ENCODE results near the gene XPA.

XPA gene

GRCh38 chr9:97717866-97718265, 20.7 kb upstream of the XPA start:
- Histone ChIP-seq H3K4me3 (ENCODE audit: low read depth, low read length) (no peak overlapping the region), H3K79me2 (ENCODE audit: control insufficient read depth, insufficient read depth, low read length, poor library complexity) (no peaks in the 10 kb centered on the region), H3K23ac (ENCODE audit: low read length) (no peak overlapping the region), H2BK12ac (ENCODE audit: low read length) (no peak overlapping the region), H4K91ac (ENCODE audit: low read depth, low read length) (no peak overlapping the region), H2BK120ac (ENCODE audit: insufficient read depth, low read length, poor library complexity) (no peak overlapping the region), H3K27ac (ENCODE audit: low read depth, low read length) (no peak overlapping the region), H2AK5ac (ENCODE audit: low read length) (no peak overlapping the region), H3K14ac (ENCODE audit: low read length) (no peak overlapping the region), H2BK5ac (ENCODE audit: low read depth, low read length, poor library complexity) (no peak overlapping the region), H3K4me1 (ENCODE audit: control insufficient read depth in 1 of 2, insufficient read depth in 2 of 2, low read length in 2 of 2) (no peaks in the 10 kb centered on the region), H4K12ac (ENCODE audit: low read depth, low read length) (no peak overlapping the region), H3K9ac (ENCODE audit: low read length) (no peak overlapping the region), H2AFZ (ENCODE audit: insufficient read depth, low read length, poor library complexity) (no peak overlapping the region), H3K4me2 (ENCODE audit: low read length) (no peak overlapping the region), H4K8ac (ENCODE audit: low read depth, low read length) (no peak overlapping the region), H3K18ac (ENCODE audit: low read length) (no peak overlapping the region), H3K27me3 (ENCODE audit: insufficient read depth, low read length) (no peaks in the 10 kb centered on the region), H3K79me1 (ENCODE audit: low read length) (no peaks in the 10 kb centered on the region), H3K36me3 (ENCODE audit: control insufficient read depth in 1 of 2, insufficient read depth in 2 of 2, low read length in 2 of 2) (no peaks in the 10 kb centered on the region), H3K4ac (ENCODE audit: low read depth, low read length) (no peak overlapping the region), H3K9me3 (ENCODE audit: insufficient read depth, low read depth, low read length) (peaks cover 1% of the 10 kb centered on the region)
- DNase-seq = no peak
- no CpG with 5 or more reads among the region's 3 CpGs for WGBS (ENCODE audit: extremely low coverage, insufficient coverage, insufficient read length)

GRCh38 chr9:97714435-97714834, 17.3 kb upstream of the XPA start:
- Histone ChIP-seq H3K14ac (ENCODE audit: low read length) (no peak overlapping the region), H3K9me3 (ENCODE audit: insufficient read depth, low read depth, low read length) (no peaks in the 10 kb centered on the region), H3K9ac (ENCODE audit: low read length) (no peak overlapping the region), H4K8ac (ENCODE audit: low read depth, low read length) (no peak overlapping the region), H3K27me3 (ENCODE audit: insufficient read depth, low read length) (no peaks in the 10 kb centered on the region), H3K79me1 (ENCODE audit: low read length) (no peaks in the 10 kb centered on the region), H2AK5ac (ENCODE audit: low read length) (no peak overlapping the region), H3K23ac (ENCODE audit: low read length) (no peak overlapping the region), H2BK12ac (ENCODE audit: low read length) (no peak overlapping the region), H3K27ac (ENCODE audit: low read depth, low read length) (no peak overlapping the region), H3K4ac (ENCODE audit: low read depth, low read length) (no peak overlapping the region), H2BK120ac (ENCODE audit: insufficient read depth, low read length, poor library complexity) (no peak overlapping the region), H4K12ac (ENCODE audit: low read depth, low read length) (no peak overlapping the region), H3K4me3 (ENCODE audit: low read depth, low read length) (no peak overlapping the region), H3K4me2 (ENCODE audit: low read length) (no peak overlapping the region), H3K79me2 (ENCODE audit: control insufficient read depth, insufficient read depth, low read length, poor library complexity) (no peaks in the 10 kb centered on the region), H3K36me3 (ENCODE audit: control insufficient read depth in 1 of 2, insufficient read depth in 2 of 2, low read length in 2 of 2) (no peaks in the 10 kb centered on the region), H4K91ac (ENCODE audit: low read depth, low read length) (no peak overlapping the region), H3K4me1 (ENCODE audit: control insufficient read depth in 1 of 2, insufficient read depth in 2 of 2, low read length in 2 of 2) (no peaks in the 10 kb centered on the region), H2AFZ (ENCODE audit: insufficient read depth, low read length, poor library complexity) (no peak overlapping the region), H3K18ac (ENCODE audit: low read length) (no peak overlapping the region), H2BK5ac (ENCODE audit: low read depth, low read length, poor library complexity) (no peak overlapping the region)
- no CpG with 5 or more reads among the region's 3 CpGs for WGBS (ENCODE audit: extremely low coverage, insufficient coverage, insufficient read length)
- DNase-seq = no peak

GRCh38 chr9:97711223-97711626, 14.1 kb upstream of the XPA start:
- Histone ChIP-seq H3K23ac (ENCODE audit: low read length) (no peak overlapping the region), H3K36me3 (ENCODE audit: control insufficient read depth in 1 of 2, insufficient read depth in 2 of 2, low read length in 2 of 2) (no peaks in the 10 kb centered on the region), H3K27me3 (ENCODE audit: insufficient read depth, low read length) (no peaks in the 10 kb centered on the region), H2BK12ac (ENCODE audit: low read length) (no peak overlapping the region), H3K9me3 (ENCODE audit: insufficient read depth, low read depth, low read length) (no peaks in the 10 kb centered on the region), H3K14ac (ENCODE audit: low read length) (no peak overlapping the region), H3K79me2 (ENCODE audit: control insufficient read depth, insufficient read depth, low read length, poor library complexity) (no peaks in the 10 kb centered on the region), H3K4ac (ENCODE audit: low read depth, low read length) (no peak overlapping the region), H4K12ac (ENCODE audit: low read depth, low read length) (no peak overlapping the region), H3K4me2 (ENCODE audit: low read length) (no peak overlapping the region), H2AFZ (ENCODE audit: insufficient read depth, low read length, poor library complexity) (no peak overlapping the region), H2BK5ac (ENCODE audit: low read depth, low read length, poor library complexity) (no peak overlapping the region), H3K79me1 (ENCODE audit: low read length) (no peaks in the 10 kb centered on the region), H4K91ac (ENCODE audit: low read depth, low read length) (no peak overlapping the region), H2BK120ac (ENCODE audit: insufficient read depth, low read length, poor library complexity) (no peak overlapping the region), H3K27ac (ENCODE audit: low read depth, low read length) (no peak overlapping the region), H3K4me1 (ENCODE audit: control insufficient read depth in 1 of 2, insufficient read depth in 2 of 2, low read length in 2 of 2) (no peaks in the 10 kb centered on the region), H3K9ac (ENCODE audit: low read length) (no peak overlapping the region), H2AK5ac (ENCODE audit: low read length) (no peak overlapping the region), H3K18ac (ENCODE audit: low read length) (no peak overlapping the region), H4K8ac (ENCODE audit: low read depth, low read length) (no peak overlapping the region), H3K4me3 (ENCODE audit: low read depth, low read length) (no peak overlapping the region)
- WGBS (ENCODE audit: extremely low coverage, insufficient coverage, insufficient read length) = no CpG with 5 or more reads among the region's 12 CpGs
- no peak for DNase-seq

- Histone ChIP-seq H2BK5ac (ENCODE audit: low read depth, low read length, poor library complexity) (no peak overlapping the region), H4K91ac (ENCODE audit: low read depth, low read length) (no peak overlapping the region), H3K4me3 (ENCODE audit: low read depth, low read length) (no peak overlapping the region), H3K9me3 (ENCODE audit: insufficient read depth, low read depth, low read length) (no peaks in the 10 kb centered on the region), H2AK5ac (ENCODE audit: low read length) (no peak overlapping the region), H3K79me1 (ENCODE audit: low read length) (no peaks in the 10 kb centered on the region), H3K27me3 (ENCODE audit: insufficient read depth, low read length) (no peaks in the 10 kb centered on the region), H3K4me1 (ENCODE audit: control insufficient read depth in 1 of 2, insufficient read depth in 2 of 2, low read length in 2 of 2) (no peaks in the 10 kb centered on the region), H2BK120ac (ENCODE audit: insufficient read depth, low read length, poor library complexity) (no peak overlapping the region), H3K4me2 (ENCODE audit: low read length) (no peak overlapping the region), H3K27ac (ENCODE audit: low read depth, low read length) (no peak overlapping the region), H3K18ac (ENCODE audit: low read length) (no peak overlapping the region), H4K12ac (ENCODE audit: low read depth, low read length) (no peak overlapping the region), H3K23ac (ENCODE audit: low read length) (no peak overlapping the region), H2BK12ac (ENCODE audit: low read length) (no peak overlapping the region), H3K9ac (ENCODE audit: low read length) (no peak overlapping the region), H2AFZ (ENCODE audit: insufficient read depth, low read length, poor library complexity) (no peak overlapping the region), H3K14ac (ENCODE audit: low read length) (no peak overlapping the region), H3K4ac (ENCODE audit: low read depth, low read length) (no peak overlapping the region), H3K36me3 (ENCODE audit: control insufficient read depth in 1 of 2, insufficient read depth in 2 of 2, low read length in 2 of 2) (no peaks in the 10 kb centered on the region), H4K8ac (ENCODE audit: low read depth, low read length) (no peak overlapping the region), H3K79me2 (ENCODE audit: control insufficient read depth, insufficient read depth, low read length, poor library complexity) (no peaks in the 10 kb centered on the region)
- peak; percentile 39 to 82 for DNase-seq
- WGBS (ENCODE audit: extremely low coverage, insufficient coverage, insufficient read length) = no CpG with 5 or more reads among the region's 9 CpGs
Observed at GRCh38 chr9:97710356-97711222, 13.4 kb upstream of the XPA start.

All from trophoblast cell (in vitro differentiated cells and primary cell).